ENCODE results near the gene BMS1.
"Not testable (repeated sequence)": the region's sequence is repeated elsewhere in the genome, so short reads cannot be mapped to it uniquely, and the experiment has no call there.

Gene BMS1

GRCh38 chr10:42795701-42796100 lies 13.1 kb downstream of the BMS1 start:
- no peak for DNase-seq (ENCODE audit: low read depth)

- no peak for DNase-seq (ENCODE audit: low read depth)
Observed at GRCh38 chr10:42801135-42801534, 18.5 kb downstream of the BMS1 start.

GRCh38 chr10:42802876-42803275 lies 20.3 kb downstream of the BMS1 start:
- DNase-seq (ENCODE audit: low read depth) = no peak

- DNase-seq (ENCODE audit: low read depth) = no peak
Observed at GRCh38 chr10:42809676-42810075, 27.1 kb downstream of the BMS1 start.

- DNase-seq (ENCODE audit: low read depth) = no peak
Observed at GRCh38 chr10:42812028-42812427, 29.4 kb downstream of the BMS1 start.

DNA sequence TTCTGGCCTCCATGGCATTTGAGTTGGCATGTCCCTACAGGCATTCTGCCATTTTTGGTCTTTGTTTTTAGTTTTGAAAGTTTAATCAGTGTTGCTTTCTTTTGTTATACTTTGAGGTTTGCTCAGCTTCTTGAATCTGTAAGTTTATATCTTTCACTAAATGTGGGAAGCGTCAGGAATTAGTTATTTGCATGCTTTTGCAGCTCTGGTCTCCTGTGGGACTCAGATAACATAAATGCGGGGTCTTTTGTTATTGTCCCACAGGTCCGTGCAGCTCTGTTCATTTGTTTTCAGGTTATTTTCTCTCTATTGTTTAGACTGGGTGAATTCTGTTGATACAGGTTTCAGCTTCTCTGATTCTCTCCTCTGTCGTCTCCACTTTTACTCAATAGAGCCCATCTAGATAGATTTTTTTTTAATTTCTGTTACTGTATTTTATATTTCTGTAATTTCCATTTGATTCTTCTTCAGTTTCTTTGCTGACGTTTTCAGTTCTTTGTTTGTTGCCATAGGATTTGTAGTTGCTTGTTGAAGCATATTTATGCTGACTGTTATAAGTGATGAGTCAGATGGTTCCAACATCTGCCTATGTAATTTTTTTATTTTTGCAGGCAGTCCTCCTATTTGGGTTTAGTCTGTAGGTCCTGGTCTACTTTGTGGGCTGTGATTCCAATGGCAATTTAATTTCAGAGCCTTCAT lies 31.5 kb downstream of the BMS1 start:
- DNase-seq (ENCODE audit: low read depth) = not testable (repeated sequence)

DNA sequence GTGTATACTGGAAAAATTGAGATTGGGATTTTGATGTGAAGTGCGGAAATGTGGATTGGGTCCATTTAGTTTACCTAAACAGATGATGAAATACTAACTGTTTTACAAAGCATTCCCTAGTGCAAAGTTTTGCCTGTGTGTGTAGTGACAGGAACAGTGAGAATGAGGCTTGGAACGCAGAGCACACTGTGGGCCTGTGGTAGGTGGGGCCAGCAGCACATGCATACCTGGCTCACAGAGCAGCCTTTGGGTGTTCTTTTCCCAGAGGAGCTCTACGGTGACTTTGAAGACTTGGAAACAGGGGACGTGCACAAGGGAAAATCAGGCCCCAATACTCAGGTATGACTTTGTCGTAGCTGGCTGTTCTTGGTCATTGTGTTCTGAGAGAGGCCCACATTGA lies 33.7 kb downstream of the BMS1 start:
- DNase-seq (ENCODE audit: low read depth) = not testable (repeated sequence)

GRCh38 chr10:42816912-42817311 lies 34.3 kb downstream of the BMS1 start:
- no peak for DNase-seq (ENCODE audit: low read depth)

- DNase-seq (ENCODE audit: low read depth) = not testable (repeated sequence)
Observed at GRCh38 chr10:42817417-42817816, 34.8 kb downstream of the BMS1 start.

DNA sequence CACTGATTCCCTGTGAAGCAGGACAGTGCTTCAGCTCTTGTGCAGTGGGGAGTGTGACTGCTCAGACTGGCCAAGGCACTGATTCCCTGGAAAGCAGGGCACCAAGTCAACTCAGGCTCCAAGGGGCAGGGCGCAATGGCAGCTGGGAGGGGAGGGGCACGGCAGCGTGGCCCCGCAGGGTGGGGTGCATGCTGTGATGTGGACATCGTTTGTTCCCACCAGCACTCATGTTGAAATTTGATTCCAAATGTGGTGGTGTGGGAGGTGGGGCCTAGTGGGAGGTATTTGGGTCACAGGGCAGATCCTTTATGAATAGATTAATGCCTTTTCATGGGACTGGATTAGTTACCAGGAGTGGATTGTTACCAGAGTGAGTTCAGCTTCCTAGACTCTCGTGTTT lies 44.2 kb downstream of the BMS1 start:
- DNase-seq (ENCODE audit: low read depth) = not testable (repeated sequence)

GRCh38 chr10:42827201-42827600 lies 44.6 kb downstream of the BMS1 start:
- no peak for DNase-seq (ENCODE audit: low read depth)

GRCh38 chr10:42828391-42828790 lies 45.8 kb downstream of the BMS1 start:
- not testable (repeated sequence) for DNase-seq (ENCODE audit: low read depth)

- no peak for DNase-seq (ENCODE audit: low read depth)
Observed at GRCh38 chr10:42830237-42830636, 47.6 kb downstream of the BMS1 start.

GRCh38 chr10:42836096-42836495 lies 53.5 kb downstream of the BMS1 start:
- no peak for DNase-seq (ENCODE audit: low read depth)

- DNase-seq (ENCODE audit: low read depth) = no peak
Observed at GRCh38 chr10:42836771-42837468, 54.3 kb downstream of the BMS1 start.

GRCh38 chr10:42844810-42845209 lies 62.2 kb downstream of the BMS1 start:
- DNase-seq (ENCODE audit: low read depth) = not testable (repeated sequence)

DNA sequence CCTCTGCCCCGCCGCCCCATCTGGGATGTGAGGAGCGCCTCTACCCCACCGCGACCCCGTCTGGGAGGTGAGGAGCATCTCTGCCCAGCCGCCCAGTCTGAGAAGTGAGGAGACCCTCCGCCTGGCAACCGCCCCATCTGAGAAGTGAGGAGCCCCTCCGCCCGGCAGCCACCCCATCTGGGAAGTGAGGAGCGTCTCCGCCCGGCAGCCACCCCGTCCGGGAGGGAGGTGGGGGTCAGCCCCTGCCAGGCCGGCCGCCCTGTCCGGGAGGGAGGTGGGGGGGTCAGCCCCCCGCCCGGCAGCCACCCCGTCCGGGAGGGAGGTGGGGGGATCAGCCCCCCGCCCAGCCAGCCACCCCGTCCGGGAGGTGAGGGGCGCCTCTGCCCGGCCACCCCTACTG lies 64.7 kb downstream of the BMS1 start:
- not testable (repeated sequence) for DNase-seq (ENCODE audit: low read depth)

GRCh38 chr10:42850931-42851330 lies 68.3 kb downstream of the BMS1 start:
- no peak for DNase-seq (ENCODE audit: low read depth)

DNA sequence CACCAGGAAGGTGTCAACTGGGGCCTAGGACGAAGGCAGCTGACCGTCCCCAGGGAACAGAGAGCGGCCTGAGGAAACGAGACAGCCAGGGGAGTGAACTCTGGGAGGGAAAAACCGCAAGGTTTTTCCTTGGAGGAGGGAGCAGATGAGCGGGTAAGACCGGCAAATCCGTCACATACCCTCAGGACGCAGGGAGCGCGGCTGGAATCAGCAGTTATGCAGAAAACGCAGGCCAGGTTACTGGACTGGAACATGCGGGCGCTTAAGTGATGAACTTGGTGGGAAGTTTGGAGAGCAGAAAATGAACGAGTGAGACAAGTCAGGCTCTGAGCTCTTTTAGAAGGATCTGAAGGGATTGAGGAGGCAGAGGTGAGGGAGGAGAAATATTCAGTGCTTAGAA lies 76.7 kb downstream of the BMS1 start:
- DNase-seq (ENCODE audit: low read depth) = no peak

- DNase-seq (ENCODE audit: low read depth) = not testable (repeated sequence)
Observed at GRCh38 chr10:42860016-42860415, 77.4 kb downstream of the BMS1 start.

GRCh38 chr10:42862801-42863200 lies 80.2 kb downstream of the BMS1 start:
- DNase-seq (ENCODE audit: low read depth) = not testable (repeated sequence)

- DNase-seq (ENCODE audit: low read depth) = no peak
Observed at GRCh38 chr10:42864575-42864974, 82.0 kb downstream of the BMS1 start.

GRCh38 chr10:42865716-42866114 lies 83.1 kb downstream of the BMS1 start:
- no peak for DNase-seq (ENCODE audit: low read depth)
